Loucy (cell line): ENCODE data around the gene CDK9.

ENCODE experiments used
- EZH2phosphoT487 ChIP-seq: fragments of 200-600 bp; IDR thresholded peaks from 2 replicates; pipeline ENCODE4 v1.6.1; 2018; ENCODE audit warnings: antibody characterized with exemption, mild to moderate bottlenecking, moderate library complexity, borderline replicate concordance
- TF ChIP-seq, protein P1 (sequence below): fragments of 200-600 bp; sonication (generic); conservative IDR thresholded peaks from 2 replicates; pipeline ENCODE4 v1.5.1; 2014; ENCODE audit warnings: mild to moderate bottlenecking, antibody characterized with exemption, low read length

- TF ChIP-seq, protein P1, sequence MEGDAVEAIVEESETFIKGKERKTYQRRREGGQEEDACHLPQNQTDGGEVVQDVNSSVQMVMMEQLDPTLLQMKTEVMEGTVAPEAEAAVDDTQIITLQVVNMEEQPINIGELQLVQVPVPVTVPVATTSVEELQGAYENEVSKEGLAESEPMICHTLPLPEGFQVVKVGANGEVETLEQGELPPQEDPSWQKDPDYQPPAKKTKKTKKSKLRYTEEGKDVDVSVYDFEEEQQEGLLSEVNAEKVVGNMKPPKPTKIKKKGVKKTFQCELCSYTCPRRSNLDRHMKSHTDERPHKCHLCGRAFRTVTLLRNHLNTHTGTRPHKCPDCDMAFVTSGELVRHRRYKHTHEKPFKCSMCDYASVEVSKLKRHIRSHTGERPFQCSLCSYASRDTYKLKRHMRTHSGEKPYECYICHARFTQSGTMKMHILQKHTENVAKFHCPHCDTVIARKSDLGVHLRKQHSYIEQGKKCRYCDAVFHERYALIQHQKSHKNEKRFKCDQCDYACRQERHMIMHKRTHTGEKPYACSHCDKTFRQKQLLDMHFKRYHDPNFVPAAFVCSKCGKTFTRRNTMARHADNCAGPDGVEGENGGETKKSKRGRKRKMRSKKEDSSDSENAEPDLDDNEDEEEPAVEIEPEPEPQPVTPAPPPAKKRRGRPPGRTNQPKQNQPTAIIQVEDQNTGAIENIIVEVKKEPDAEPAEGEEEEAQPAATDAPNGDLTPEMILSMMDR: no peak
- no peak for TF ChIP-seq EZH2phosphoT487
Measured at GRCh38 chr9:127770583-127770904, 15.3 kb upstream of the CDK9 start.
